HFF-Myc (cell line): ENCODE measurements around the gene PKMYT1.

Experiments used
- DNase-seq: peaks from one replicate; pipeline ENCODE4 v3.0.0-alpha.2; 2011; ENCODE audit warnings: low read depth; ENCODE audit errors: extremely low read depth
- H3K4me3 ChIP-seq: replicated peaks from 2 replicates; pipeline ENCODE4 v1.5.1; 2011; ENCODE audit warnings: low read depth, mild to moderate bottlenecking, control low read depth, low read length
- TF ChIP-seq, protein P1 (sequence below): IDR thresholded peaks from 2 replicates; pipeline ENCODE4 v1.5.1; 2012; ENCODE audit warnings: mild to moderate bottlenecking, low read depth, low read length, control low read depth; ENCODE audit errors: missing control alignments

The PKMYT1 gene

DNA sequence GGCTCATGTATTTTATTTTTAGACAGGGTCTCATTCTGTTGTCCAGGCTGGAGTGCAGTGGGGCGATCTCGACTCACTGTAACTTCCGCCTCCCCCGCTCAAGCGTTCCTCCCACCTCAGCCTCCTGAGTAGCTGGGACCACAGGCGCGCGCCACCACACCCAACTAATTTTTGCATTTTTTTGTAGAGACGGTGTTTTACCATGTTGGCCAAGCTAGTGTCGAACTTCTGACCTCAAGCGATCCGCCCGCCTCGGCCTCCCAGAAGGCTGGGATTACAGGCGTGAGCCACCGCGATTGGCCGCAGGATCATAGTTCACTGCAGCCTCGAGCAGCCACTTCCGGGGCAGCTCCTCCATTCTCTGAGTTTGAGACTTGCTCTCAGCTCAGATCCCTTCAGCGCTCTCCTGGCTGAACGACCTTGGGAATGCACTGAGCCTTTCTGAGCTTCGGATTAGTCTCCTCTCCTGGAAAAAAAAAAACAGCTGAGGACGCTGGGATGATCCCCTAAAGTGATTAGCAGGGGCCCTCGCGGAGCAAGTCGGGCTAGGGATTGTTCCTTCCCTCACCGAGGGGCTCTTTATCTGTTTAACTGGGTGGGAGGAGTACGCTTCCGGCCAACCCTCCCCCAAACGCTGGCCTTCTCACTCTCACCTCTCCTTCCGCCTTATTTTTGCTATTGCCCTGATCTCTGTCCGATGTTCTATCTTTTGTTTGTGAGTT, 1.1 kb upstream of the PKMYT1 start:
- peak overlapping the region; percentile 65 for H3K4me3 ChIP-seq
- no peak for DNase-seq

GRCh38 chr16:2979669-2980226, 498 bp downstream of the PKMYT1 start:
- DNase-seq, result no peak
- peak overlapping the region; percentile 65 for H3K4me3 ChIP-seq
- TF ChIP-seq, protein P1, sequence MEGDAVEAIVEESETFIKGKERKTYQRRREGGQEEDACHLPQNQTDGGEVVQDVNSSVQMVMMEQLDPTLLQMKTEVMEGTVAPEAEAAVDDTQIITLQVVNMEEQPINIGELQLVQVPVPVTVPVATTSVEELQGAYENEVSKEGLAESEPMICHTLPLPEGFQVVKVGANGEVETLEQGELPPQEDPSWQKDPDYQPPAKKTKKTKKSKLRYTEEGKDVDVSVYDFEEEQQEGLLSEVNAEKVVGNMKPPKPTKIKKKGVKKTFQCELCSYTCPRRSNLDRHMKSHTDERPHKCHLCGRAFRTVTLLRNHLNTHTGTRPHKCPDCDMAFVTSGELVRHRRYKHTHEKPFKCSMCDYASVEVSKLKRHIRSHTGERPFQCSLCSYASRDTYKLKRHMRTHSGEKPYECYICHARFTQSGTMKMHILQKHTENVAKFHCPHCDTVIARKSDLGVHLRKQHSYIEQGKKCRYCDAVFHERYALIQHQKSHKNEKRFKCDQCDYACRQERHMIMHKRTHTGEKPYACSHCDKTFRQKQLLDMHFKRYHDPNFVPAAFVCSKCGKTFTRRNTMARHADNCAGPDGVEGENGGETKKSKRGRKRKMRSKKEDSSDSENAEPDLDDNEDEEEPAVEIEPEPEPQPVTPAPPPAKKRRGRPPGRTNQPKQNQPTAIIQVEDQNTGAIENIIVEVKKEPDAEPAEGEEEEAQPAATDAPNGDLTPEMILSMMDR, result no peak

More for the DNA sequence above, 1.1 kb upstream of the PKMYT1 start:
- TF ChIP-seq, protein P1, result no peak

GRCh38 chr16:2977440-2977839, 2.8 kb downstream of the PKMYT1 start:
- no peak overlapping the region for H3K4me3 ChIP-seq
- TF ChIP-seq, protein P1, result no peak
- DNase-seq, result no peak

GRCh38 chr16:2976673-2977072, 3.6 kb downstream of the PKMYT1 start:
- no peak for DNase-seq

GRCh38 chr16:2976201-2976600, 4.0 kb downstream of the PKMYT1 start:
- no peak for DNase-seq
- TF ChIP-seq, protein P1, result no peak
- H3K4me3 ChIP-seq, result no peak overlapping the region

More at GRCh38 chr16:2976673-2977072, 3.6 kb downstream of the PKMYT1 start:
- TF ChIP-seq, protein P1, result no peak
- no peak overlapping the region for H3K4me3 ChIP-seq

GRCh38 chr16:2975161-2975795, 5.0 kb downstream of the PKMYT1 start:
- no peak for DNase-seq
- TF ChIP-seq, protein P1, result no peak
- no peak overlapping the region for H3K4me3 ChIP-seq
